Activated CD4-positive, alpha-beta T cell treated with anti-CD3 and anti-CD28 coated beads, Interleukin-2, amount 10 ng/mL, durations not matched to agents 7 days and 5 days (primary cell): ENCODE results near the gene PIK3R3. TPM values are rescaled to one million over a fixed set of nuclear protein-coding genes. Genes with fewer than 3 reads are reported as not detected.
"Not testable (repeated sequence)": the region's sequence is repeated elsewhere in the genome, so short reads cannot be mapped to it uniquely, and the experiment has no call there.

Source experiments
- CTCF ChIA-PET: fragments of 350-600 bp; sonication (Branson Sonifier 250); formaldehyde crosslinking; loops from one replicate; lab custom pipeline; 2021; ENCODE audit warnings: antibody characterized with exemption; lab: Charles Lee
- POLR2A ChIA-PET: fragments of 350-600 bp; sonication (Branson Sonifier 250); formaldehyde crosslinking; loops from one replicate; lab custom pipeline; 2021; ENCODE audit warnings: antibody characterized with exemption; lab: Charles Lee
- DNase-seq: peaks from one replicate; pipeline ENCODE4 v3.0.0-alpha.2; 2020
- H3K27ac Mint-ChIP-seq: one replicate; pipeline ENCODE4 v1.8.0; 2021; ENCODE audit warnings: mild to moderate bottlenecking, moderate library complexity, mixed read lengths
- H3K27me3 Mint-ChIP-seq: one replicate; pipeline ENCODE4 v1.8.0; 2021; ENCODE audit warnings: mixed read lengths
- H3K36me3 Mint-ChIP-seq: one replicate; pipeline ENCODE4 v1.8.0; 2021; ENCODE audit warnings: low read depth, mixed read lengths
- H3K4me1 Mint-ChIP-seq: one replicate; pipeline ENCODE4 v1.8.0; 2021; ENCODE audit warnings: mixed read lengths
- H3K4me3 Mint-ChIP-seq: one replicate; pipeline ENCODE4 v1.8.0; 2021; ENCODE audit warnings: mild to moderate bottlenecking, moderate library complexity, mixed read lengths
- H3K9me3 Mint-ChIP-seq: one replicate; pipeline ENCODE4 v1.8.0; 2021; ENCODE audit warnings: mixed read lengths
- total RNA-seq, 2 experiments: library from RNA; stranded (reverse); gene quantifications; one replicate each; pipeline ENCODE4 v1.2.3, GENCODE V29; 2021

PIK3R3 gene
- total RNA-seq, 2 experiments from 2014 or later: 3.5 to 3.9 TPM

DNA sequence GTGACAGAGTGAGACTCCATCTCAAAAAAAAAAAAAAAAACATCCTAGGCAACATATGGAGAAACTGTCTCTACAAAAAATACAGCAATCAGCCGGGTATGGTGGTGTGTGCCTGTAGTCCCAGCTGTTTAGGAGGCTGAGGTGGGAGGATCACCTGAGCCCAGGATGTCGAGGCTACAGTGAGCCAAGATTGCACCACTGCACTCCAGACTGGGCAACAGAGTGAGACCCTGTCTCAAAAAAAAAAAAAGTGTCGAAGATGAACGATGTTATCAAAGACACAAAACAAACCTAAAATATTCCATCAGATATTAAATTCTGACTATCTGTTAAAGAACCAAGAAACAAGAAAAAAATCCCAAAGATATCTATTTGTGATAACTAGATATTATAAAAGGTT, 38.6 kb downstream of the PIK3R3 start:
- DNase-seq, POLR2A ChIA-PET, H3K4me3 Mint-ChIP-seq, H3K27me3 Mint-ChIP-seq, H3K27ac Mint-ChIP-seq, H3K36me3 Mint-ChIP-seq, H3K9me3 Mint-ChIP-seq, H3K4me1 Mint-ChIP-seq: not testable (repeated sequence)
- CTCF ChIA-PET: interaction anchor here (1.2 kb wide), 1 partner anchor 54 kb away, joined by 7 read pairs; no protein-coding TSS in a partner anchor

DNA sequence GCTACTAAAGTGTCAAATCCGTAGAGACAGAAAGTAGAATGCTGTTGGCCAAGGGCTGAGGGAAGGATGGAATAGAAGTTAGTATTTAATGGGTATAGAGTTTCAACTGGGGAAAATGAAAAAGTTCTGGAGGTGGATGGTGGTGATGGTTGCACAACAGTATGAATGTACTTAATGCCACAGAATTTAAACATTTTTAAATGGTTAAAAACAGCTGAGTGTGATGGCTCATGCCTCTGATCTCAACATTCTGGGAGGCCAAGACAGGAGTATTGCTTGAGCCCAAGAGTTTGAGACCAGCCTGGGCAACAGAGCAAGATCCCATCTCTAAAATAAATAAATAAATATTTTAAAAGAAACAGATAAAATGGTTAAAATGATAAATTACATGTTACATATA, 44.5 kb downstream of the PIK3R3 start:
- CTCF ChIA-PET: interaction anchor here (0.7 kb wide), 1 partner anchor 35 kb away, joined by 4 read pairs; no protein-coding TSS in a partner anchor
- POLR2A ChIA-PET: no interaction called here
- Mint-ChIP-seq H3K4me1 (no peaks in the 10 kb centered on the region), H3K9me3 (no peaks in the 10 kb centered on the region), H3K36me3 (no peaks in the 10 kb centered on the region), H3K27ac (no peak overlapping the region), H3K27me3 (peaks cover 5% of the 10 kb centered on the region), H3K4me3 (no peak overlapping the region)
- no peak for DNase-seq

DNA sequence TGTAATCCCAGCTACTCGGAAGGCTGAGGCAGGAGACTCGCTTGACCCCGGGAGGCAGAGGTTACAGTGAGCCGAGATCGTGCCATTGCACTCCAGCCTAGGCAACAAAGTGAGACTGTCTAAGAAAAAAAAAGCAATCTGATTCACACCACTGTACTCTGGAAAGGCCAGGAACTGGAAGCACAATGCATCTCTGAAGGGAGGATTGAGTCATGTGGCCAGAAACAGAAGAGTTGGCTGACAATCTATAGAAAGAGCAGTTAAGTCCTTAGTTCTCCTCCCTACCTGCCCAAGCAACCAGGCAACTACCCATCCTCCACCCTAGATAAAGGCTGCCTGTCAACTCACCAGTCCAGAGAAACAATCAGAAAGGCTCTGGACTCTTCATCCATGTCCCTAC, 45.9 kb downstream of the PIK3R3 start:
- H3K4me1 Mint-ChIP-seq: no peaks in the 10 kb centered on the region
- H3K27me3 Mint-ChIP-seq: peaks cover 9% of the 10 kb centered on the region
- ChIA-PET CTCF (interaction anchor here (1.9 kb wide), 1 partner anchor 13 kb away, joined by 4 read pairs; no protein-coding TSS in a partner anchor), POLR2A (no interaction called here)
- DNase-seq: no peak
- H3K9me3 Mint-ChIP-seq: no peaks in the 10 kb centered on the region
- H3K36me3 Mint-ChIP-seq: no peaks in the 10 kb centered on the region
- no peak overlapping the region for H3K4me3 Mint-ChIP-seq
- no peak overlapping the region for H3K27ac Mint-ChIP-seq

DNA sequence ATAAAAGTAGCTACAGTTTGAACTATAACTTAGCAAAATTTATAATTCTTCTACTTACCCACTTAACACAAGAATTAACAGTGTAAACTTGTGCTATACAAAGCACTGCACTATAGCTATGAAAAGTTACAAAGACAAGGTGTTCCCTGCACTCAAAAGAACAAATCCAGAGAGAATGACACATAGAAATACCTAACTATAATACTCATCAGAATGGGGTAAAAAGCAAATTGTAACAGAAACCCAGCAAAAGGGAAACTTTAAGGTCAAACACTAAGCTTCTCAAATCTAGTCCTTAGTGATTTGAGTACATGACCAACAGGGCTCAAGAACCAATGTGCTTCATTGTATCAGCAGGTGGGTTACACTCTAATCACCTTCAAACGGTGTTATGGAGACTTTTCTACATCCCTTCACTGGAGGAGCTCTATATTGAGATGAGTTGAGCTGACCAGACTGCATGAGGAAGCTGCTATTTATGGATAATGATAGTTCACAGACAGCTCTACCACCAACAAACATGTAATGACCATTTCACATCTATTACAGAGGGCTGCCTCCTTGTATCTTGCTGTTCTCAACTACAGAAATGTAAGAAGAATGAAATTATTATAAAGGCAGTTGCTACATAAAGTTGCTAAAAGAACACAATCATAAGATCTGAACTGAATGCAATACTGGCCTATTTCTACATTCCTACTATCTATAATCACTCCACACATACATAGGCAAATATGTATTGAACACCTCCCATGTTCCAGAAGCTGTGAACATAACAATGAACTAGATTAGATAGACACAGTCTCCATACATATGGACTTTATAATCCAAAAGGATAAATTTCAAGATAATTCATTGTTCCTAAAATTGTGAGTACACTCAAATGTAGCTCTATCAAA, 47.6 kb downstream of the PIK3R3 start:
- H3K4me3 Mint-ChIP-seq: no peak overlapping the region
- H3K27me3 Mint-ChIP-seq: peaks cover 9% of the 10 kb centered on the region
- H3K36me3 Mint-ChIP-seq: no peaks in the 10 kb centered on the region
- no peak for DNase-seq
- H3K4me1 Mint-ChIP-seq: no peaks in the 10 kb centered on the region
- POLR2A ChIA-PET: no interaction called here
- H3K9me3 Mint-ChIP-seq: no peaks in the 10 kb centered on the region
- CTCF ChIA-PET: interaction anchor here (0.6 to 1.9 kb wide), 5 partner anchors 11 to 358 kb away, joined by 3 to 4 read pairs (median 3); partner anchors contain the start of gene TSPAN1
- no peak overlapping the region for H3K27ac Mint-ChIP-seq

DNA sequence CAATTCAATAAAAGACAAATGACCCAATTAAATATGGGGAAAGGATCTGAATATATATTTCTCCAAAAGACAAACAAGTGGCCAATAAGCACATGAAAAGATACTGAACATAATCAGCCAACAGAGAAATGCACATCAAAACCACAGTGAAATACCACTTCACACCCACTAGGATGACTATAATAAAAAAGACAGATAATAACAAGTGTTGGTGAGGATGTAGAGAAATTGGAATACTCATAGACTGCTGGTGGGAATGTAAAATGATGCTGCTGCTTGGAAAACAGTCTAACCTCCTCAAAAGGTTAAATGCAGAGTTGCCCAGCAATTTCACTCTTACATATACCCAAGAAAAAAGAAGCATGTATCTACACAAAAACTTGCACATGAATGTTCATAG, 48.9 kb downstream of the PIK3R3 start:
- Mint-ChIP-seq H3K4me3 (no peak overlapping the region), H3K4me1 (no peaks in the 10 kb centered on the region), H3K36me3 (no peaks in the 10 kb centered on the region), H3K9me3 (no peaks in the 10 kb centered on the region), H3K27me3 (peaks cover 12% of the 10 kb centered on the region), H3K27ac (no peak overlapping the region)
- DNase-seq: no peak
- ChIA-PET CTCF (no interaction called here), POLR2A (no interaction called here)

DNA sequence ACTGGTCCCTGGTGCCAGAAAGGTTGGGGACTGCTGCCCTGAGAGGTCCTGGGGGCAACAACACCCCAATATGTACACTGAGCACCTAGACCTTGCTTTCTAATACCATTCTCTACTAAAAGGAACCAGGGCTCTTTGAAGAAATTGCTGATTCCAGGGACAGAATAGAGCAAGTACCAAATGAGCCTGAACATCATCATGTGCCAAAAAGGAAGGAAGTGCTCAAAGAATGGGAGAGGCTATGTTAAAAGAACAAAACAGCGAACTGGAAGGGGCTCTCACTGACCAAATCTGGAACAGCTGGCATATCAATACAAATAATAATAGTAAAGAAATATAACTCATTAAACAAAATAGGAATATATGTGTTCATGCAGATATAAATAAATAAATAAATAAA, 50.8 kb downstream of the PIK3R3 start:
- POLR2A ChIA-PET: no interaction called here
- Mint-ChIP-seq H3K4me3 (no peak overlapping the region), H3K4me1 (no peaks in the 10 kb centered on the region), H3K27me3 (peaks cover 12% of the 10 kb centered on the region), H3K9me3 (no peaks in the 10 kb centered on the region), H3K27ac (no peak overlapping the region), H3K36me3 (no peaks in the 10 kb centered on the region)
- CTCF ChIA-PET: no interaction called here
- no peak for DNase-seq

DNA sequence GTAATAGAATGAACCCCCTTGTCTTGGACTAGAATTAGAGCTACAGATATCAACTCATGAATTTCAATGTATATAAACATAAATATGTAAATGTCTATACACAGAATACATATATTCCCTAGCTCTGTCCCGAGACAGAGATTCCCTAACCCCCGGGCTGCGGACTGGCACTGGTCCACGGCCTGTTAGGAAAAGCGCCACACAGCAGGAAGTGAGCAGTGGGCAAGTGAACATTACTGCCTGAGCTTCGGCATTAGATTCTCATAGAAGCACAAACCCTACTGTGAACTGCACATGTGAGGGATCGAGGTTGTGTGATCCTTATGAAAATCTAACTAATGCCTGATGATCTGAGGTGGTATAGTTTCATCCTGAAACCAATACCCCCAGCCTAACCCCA, 51.2 kb downstream of the PIK3R3 start:
- DNase-seq: no peak
- Mint-ChIP-seq H3K36me3 (no peaks in the 10 kb centered on the region), H3K27ac (no peak overlapping the region), H3K27me3 (peaks cover 12% of the 10 kb centered on the region), H3K4me3 (no peak overlapping the region), H3K9me3 (no peaks in the 10 kb centered on the region), H3K4me1 (no peaks in the 10 kb centered on the region)
- CTCF ChIA-PET: no interaction called here
- POLR2A ChIA-PET: no interaction called here

DNA sequence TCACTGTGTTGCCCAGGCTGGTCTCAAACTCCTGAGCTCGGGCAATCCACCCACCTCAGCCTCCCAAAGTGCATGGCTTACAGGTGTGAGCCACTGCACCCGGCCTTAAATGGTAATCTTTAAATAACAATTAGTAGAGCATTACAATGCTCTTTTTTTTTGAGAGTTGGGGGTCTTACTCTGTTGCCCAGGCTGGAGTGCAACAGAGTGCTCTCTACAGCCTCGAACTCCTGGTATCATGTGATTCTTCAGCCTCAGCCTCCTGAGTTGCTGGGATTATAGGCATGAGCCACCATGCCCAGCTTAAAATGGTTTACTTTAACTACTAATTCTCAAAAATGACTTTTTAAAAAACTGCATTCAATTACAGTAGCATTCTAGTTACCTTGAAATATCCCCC, 52.2 kb downstream of the PIK3R3 start:
- Mint-ChIP-seq H3K4me3 (no peak overlapping the region), H3K9me3 (no peaks in the 10 kb centered on the region), H3K27ac (no peak overlapping the region), H3K36me3 (no peaks in the 10 kb centered on the region), H3K27me3 (peaks cover 12% of the 10 kb centered on the region), H3K4me1 (no peaks in the 10 kb centered on the region)
- POLR2A ChIA-PET: no interaction called here
- CTCF ChIA-PET: no interaction called here
- no peak for DNase-seq

DNA sequence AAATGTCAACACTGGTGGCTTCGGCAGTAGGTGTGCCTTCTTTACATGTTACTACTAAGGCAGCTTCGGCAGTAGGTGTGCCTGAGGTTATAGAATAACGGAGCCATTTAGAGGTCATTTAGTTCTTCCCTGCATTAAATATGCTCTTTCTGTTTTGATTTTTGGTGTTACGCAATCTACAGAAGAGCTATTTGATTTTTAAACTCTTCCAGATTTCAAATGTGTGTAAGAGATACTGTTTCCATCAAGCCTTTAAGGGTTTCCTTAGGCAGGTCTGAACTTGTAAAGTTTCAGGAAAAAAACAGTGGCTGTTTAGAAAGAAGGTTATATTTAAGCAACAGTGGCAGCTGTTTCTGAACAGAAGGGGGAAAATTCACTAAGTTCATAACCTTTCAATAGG, 54.8 kb downstream of the PIK3R3 start:
- DNase-seq: no peak
- H3K36me3 Mint-ChIP-seq: no peaks in the 10 kb centered on the region
- peaks cover 7% of the 10 kb centered on the region for H3K27me3 Mint-ChIP-seq
- H3K27ac Mint-ChIP-seq: no peak overlapping the region
- no peaks in the 10 kb centered on the region for H3K9me3 Mint-ChIP-seq
- H3K4me3 Mint-ChIP-seq: no peak overlapping the region
- ChIA-PET POLR2A (no interaction called here), CTCF (interaction anchor here (0.6 kb wide), 1 partner anchor 113 kb away, joined by 3 read pairs; no protein-coding TSS in a partner anchor)
- no peaks in the 10 kb centered on the region for H3K4me1 Mint-ChIP-seq

DNA sequence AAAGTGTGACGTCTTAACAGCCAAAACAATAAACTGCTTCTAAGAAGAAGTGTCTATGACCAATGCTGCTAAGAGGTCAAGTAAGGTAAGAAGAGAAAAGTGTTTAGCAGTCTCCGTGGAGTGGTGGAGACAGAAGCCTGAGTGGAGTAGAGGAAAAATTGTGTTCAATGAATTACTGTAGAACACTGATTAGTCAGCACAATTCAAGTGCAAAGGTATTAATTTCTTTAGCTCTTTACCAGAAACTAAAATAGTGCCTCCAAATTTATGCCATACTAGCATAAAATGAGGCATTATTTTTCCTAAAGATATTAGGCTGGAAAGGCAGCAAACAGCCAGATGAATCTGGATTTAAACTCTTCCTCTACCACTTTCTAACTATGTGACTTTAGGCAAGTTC, 56.1 kb downstream of the PIK3R3 start:
- Mint-ChIP-seq H3K9me3 (no peaks in the 10 kb centered on the region), H3K27me3 (peaks cover 3% of the 10 kb centered on the region), H3K36me3 (no peaks in the 10 kb centered on the region), H3K4me3 (no peak overlapping the region), H3K4me1 (no peaks in the 10 kb centered on the region), H3K27ac (no peak overlapping the region)
- CTCF ChIA-PET: interaction anchor here (1.2 to 1.3 kb wide), 2 partner anchors 21 to 149 kb away, joined by 4 to 5 read pairs; no protein-coding TSS in a partner anchor
- POLR2A ChIA-PET: no interaction called here
- no peak for DNase-seq

DNA sequence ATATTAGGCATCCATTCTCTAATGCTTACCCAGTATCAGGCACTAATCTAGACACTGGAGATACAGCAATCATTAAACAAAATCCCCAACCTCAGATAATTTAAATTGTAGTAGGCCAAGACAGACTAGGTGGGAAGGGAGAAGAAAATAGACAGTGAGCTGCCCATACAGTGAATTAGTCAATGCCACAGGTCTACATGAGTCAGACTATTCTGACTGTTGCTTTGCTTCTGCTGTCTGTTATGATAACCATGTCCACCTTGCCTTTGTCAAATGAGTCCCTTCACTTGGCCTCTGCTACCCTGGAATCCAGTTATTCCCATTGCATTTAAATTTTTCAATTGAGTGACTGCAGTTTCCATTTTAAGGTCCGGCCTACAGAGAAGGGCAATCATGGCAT, 59.5 kb downstream of the PIK3R3 start:
- H3K4me3 Mint-ChIP-seq: no peak overlapping the region
- no peaks in the 10 kb centered on the region for H3K27me3 Mint-ChIP-seq
- no peak for DNase-seq
- H3K27ac Mint-ChIP-seq: no peak overlapping the region
- POLR2A ChIA-PET: no interaction called here
- H3K9me3 Mint-ChIP-seq: no peaks in the 10 kb centered on the region
- H3K4me1 Mint-ChIP-seq: no peaks in the 10 kb centered on the region
- no peaks in the 10 kb centered on the region for H3K36me3 Mint-ChIP-seq
- CTCF ChIA-PET: interaction anchor here (0.6 to 1.8 kb wide), 2 partner anchors 12 to 93 kb away, joined by 3 to 4 read pairs; no protein-coding TSS in a partner anchor

DNA sequence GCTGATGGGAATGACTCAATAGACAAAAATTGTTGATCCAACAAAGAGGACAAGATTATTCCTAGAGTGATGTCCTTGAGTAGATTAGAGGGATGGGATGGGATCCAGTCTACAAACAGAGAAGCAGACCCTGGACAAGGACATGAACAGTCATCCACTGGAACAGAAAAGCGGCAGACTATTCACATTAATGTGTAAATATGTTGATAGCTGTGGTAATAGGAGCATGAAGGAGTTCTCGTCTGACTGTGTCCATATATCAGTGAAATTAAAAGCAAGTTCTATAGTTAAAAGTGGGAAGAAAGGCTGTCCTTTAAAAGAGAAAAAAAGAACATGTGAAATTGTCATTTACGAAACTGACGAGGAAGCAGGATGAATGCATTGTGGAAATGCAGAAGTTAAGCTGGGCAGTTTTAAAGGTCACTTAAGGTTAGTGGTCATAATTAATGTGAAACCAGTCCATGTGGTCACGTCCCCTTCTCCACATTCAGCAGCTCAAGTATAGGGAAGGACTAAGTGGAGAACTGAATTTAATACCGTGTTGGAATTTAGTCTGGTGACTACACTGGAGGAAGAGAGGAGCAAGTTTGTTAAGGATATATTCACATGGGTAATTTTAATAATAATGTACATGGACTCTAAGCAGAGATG, 62.1 kb downstream of the PIK3R3 start:
- DNase-seq: no peak

DNA sequence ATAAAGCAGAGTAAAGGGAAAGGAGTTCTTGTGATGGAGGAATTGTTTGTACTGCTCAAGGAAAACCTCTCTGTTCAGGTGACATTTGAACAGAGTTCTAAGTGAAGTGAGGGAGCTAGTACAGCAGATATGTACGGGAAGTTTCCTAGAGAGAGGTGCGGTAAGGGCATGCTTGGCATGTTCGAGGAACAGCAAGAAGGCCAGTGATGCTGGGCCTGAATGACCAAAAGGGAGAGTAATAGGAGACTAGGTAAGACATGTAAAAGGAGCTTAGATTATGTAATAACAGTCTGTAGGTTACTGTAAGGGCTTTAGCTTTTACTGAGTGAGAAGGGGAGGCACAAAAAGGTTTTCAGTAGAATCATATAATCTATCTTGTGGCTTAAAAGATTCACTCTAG, 63.9 kb downstream of the PIK3R3 start:
- Mint-ChIP-seq H3K4me3 (no peak overlapping the region), H3K4me1 (peaks cover 15% of the 10 kb centered on the region), H3K27ac (no peak overlapping the region), H3K9me3 (no peaks in the 10 kb centered on the region), H3K27me3 (no peaks in the 10 kb centered on the region), H3K36me3 (peaks cover 6% of the 10 kb centered on the region)
- no peak for DNase-seq
- POLR2A ChIA-PET: no interaction called here
- CTCF ChIA-PET: interaction anchor here (1.6 kb wide), 1 partner anchor 15 kb away, joined by 4 read pairs; no protein-coding TSS in a partner anchor

More for the DNA sequence above, 62.1 kb downstream of the PIK3R3 start:
- H3K4me3 Mint-ChIP-seq: no peak overlapping the region
- no peaks in the 10 kb centered on the region for H3K27me3 Mint-ChIP-seq
- H3K27ac Mint-ChIP-seq: no peak overlapping the region
- POLR2A ChIA-PET: no interaction called here
- H3K4me1 Mint-ChIP-seq: peaks cover 7% of the 10 kb centered on the region
- H3K36me3 Mint-ChIP-seq: peaks cover 4% of the 10 kb centered on the region
- no peaks in the 10 kb centered on the region for H3K9me3 Mint-ChIP-seq
- CTCF ChIA-PET: interaction anchor here (0.6 to 1.0 kb wide), 2 partner anchors 30 to 139 kb away, joined by 3 read pairs; no protein-coding TSS in a partner anchor
